Activated CD4-positive, alpha-beta memory T cell treated with anti-CD3 and anti-CD28 coated beads for 36 hours (primary cell): Measurements from ENCODE around the gene PSG3. TPM values are rescaled to one million over a fixed set of nuclear protein-coding genes. Genes with fewer than 3 reads are reported as not detected.
"Not testable (repeated sequence)": the region's sequence is repeated elsewhere in the genome, so short reads cannot be mapped to it uniquely, and the experiment has no call there.

Experiments
- CTCF ChIA-PET: fragments of 350-600 bp; sonication (Branson Sonifier 250); formaldehyde crosslinking; loops from one replicate; lab custom pipeline; 2021; ENCODE audit warnings: antibody characterized with exemption, inconsistent platforms; lab: Charles Lee
- POLR2A ChIA-PET: fragments of 350-600 bp; sonication (Branson Sonifier 250); formaldehyde crosslinking; loops from one replicate; lab custom pipeline; 2021; ENCODE audit warnings: antibody characterized with exemption; lab: Charles Lee
- DNase-seq: peaks from one replicate; pipeline ENCODE4 v3.0.0-alpha.2; 2020
- H3K27ac Mint-ChIP-seq: one replicate; pipeline ENCODE4 v1.8.0; 2021; ENCODE audit warnings: mixed read lengths
- H3K27me3 Mint-ChIP-seq: one replicate; pipeline ENCODE4 v1.8.0; 2021; ENCODE audit warnings: mixed read lengths
- H3K36me3 Mint-ChIP-seq: one replicate; pipeline ENCODE4 v1.8.0; 2021; ENCODE audit warnings: mixed read lengths
- H3K4me1 Mint-ChIP-seq: one replicate; pipeline ENCODE4 v1.8.0; 2021; ENCODE audit warnings: low read depth, mixed read lengths
- H3K4me3 Mint-ChIP-seq: one replicate; pipeline ENCODE4 v1.8.0; 2021; ENCODE audit warnings: mild to moderate bottlenecking, mixed read lengths
- H3K9me3 Mint-ChIP-seq: one replicate; pipeline ENCODE4 v1.8.0; 2021; ENCODE audit warnings: mixed read lengths
- intact Hi-C: fragments of 100-400 bp; cut with micrococcal nuclease; formaldehyde crosslinking; loops from one replicate; pipeline ENCODE4 v1.15.1; 2023
- total RNA-seq, 2 experiments: library from RNA; stranded (reverse); gene quantifications; one replicate each; pipeline ENCODE4 v1.2.3, GENCODE V29; 2021

Gene PSG3
- not detected for total RNA-seq

GRCh38 chr19:42740381-42740780 lies at the start of gene PSG3:
Gene PSG3 (minus strand): TSS chr19:42740481. CDS start chr19:42740384, 97 bp downstream.
- CTCF ChIA-PET, H3K36me3 Mint-ChIP-seq, POLR2A ChIA-PET, intact Hi-C loops, H3K9me3 Mint-ChIP-seq, DNase-seq, H3K4me1 Mint-ChIP-seq, H3K4me3 Mint-ChIP-seq, H3K27ac Mint-ChIP-seq: not testable (repeated sequence)
- H3K27me3 Mint-ChIP-seq, result peaks cover 16% of the 10 kb centered on the region

GRCh38 chr19:42788766-42789165 lies 48.5 kb upstream of the PSG3 start:
- H3K27me3 Mint-ChIP-seq, H3K4me1 Mint-ChIP-seq, H3K27ac Mint-ChIP-seq, DNase-seq, POLR2A ChIA-PET, H3K4me3 Mint-ChIP-seq, H3K36me3 Mint-ChIP-seq, intact Hi-C loops: not testable (repeated sequence)
- peaks cover 21% of the 10 kb centered on the region for H3K9me3 Mint-ChIP-seq
- CTCF ChIA-PET, result interaction anchor here (0.7 kb wide), 1 partner anchor 14 kb away, joined by 3 read pairs; no protein-coding TSS in a partner anchor

- H3K27ac Mint-ChIP-seq, H3K36me3 Mint-ChIP-seq: not testable (repeated sequence)
These were observed 47.5 kb upstream of the PSG3 start for GRCh38 chr19:42787766-42788165.

GRCh38 chr19:42776750-42777612 lies 36.7 kb upstream of the PSG3 start:
- POLR2A ChIA-PET, H3K9me3 Mint-ChIP-seq, H3K4me3 Mint-ChIP-seq, H3K4me1 Mint-ChIP-seq, H3K36me3 Mint-ChIP-seq, H3K27ac Mint-ChIP-seq, CTCF ChIA-PET, intact Hi-C loops: not testable (repeated sequence)
- peak; percentile 66 for DNase-seq
- peaks cover 45% of the 10 kb centered on the region for H3K27me3 Mint-ChIP-seq

More at GRCh38 chr19:42787766-42788165, 47.5 kb upstream of the PSG3 start:
- POLR2A ChIA-PET, intact Hi-C loops, DNase-seq, H3K4me1 Mint-ChIP-seq, H3K4me3 Mint-ChIP-seq, CTCF ChIA-PET, H3K27me3 Mint-ChIP-seq: not testable (repeated sequence)
- H3K9me3 Mint-ChIP-seq, result peaks cover 11% of the 10 kb centered on the region

GRCh38 chr19:42774510-42775158 lies 34.4 kb upstream of the PSG3 start:
- H3K27ac Mint-ChIP-seq, DNase-seq, H3K9me3 Mint-ChIP-seq, POLR2A ChIA-PET, intact Hi-C loops, H3K4me1 Mint-ChIP-seq, CTCF ChIA-PET, H3K36me3 Mint-ChIP-seq, H3K4me3 Mint-ChIP-seq: not testable (repeated sequence)
- H3K27me3 Mint-ChIP-seq, result peaks cover 36% of the 10 kb centered on the region

GRCh38 chr19:42767319-42767718 lies 27.0 kb upstream of the PSG3 start:
- CTCF ChIA-PET, result interaction anchor here (1.1 to 1.7 kb wide), 2 partner anchors 83 to 133 kb away, joined by 3 to 7 read pairs; no protein-coding TSS in a partner anchor
- peaks cover 14% of the 10 kb centered on the region for H3K27me3 Mint-ChIP-seq
- intact Hi-C loops, H3K36me3 Mint-ChIP-seq, H3K4me3 Mint-ChIP-seq, H3K9me3 Mint-ChIP-seq, H3K4me1 Mint-ChIP-seq, POLR2A ChIA-PET, DNase-seq, H3K27ac Mint-ChIP-seq: not testable (repeated sequence)

- peaks cover 13% of the 10 kb centered on the region for H3K27me3 Mint-ChIP-seq
- CTCF ChIA-PET, result interaction anchor here (1.1 to 1.7 kb wide), 2 partner anchors 83 to 132 kb away, joined by 3 to 7 read pairs; no protein-coding TSS in a partner anchor
- H3K27ac Mint-ChIP-seq, H3K4me3 Mint-ChIP-seq, H3K36me3 Mint-ChIP-seq, intact Hi-C loops, H3K9me3 Mint-ChIP-seq, POLR2A ChIA-PET, DNase-seq, H3K4me1 Mint-ChIP-seq: not testable (repeated sequence)
These were observed 26.6 kb upstream of the PSG3 start for GRCh38 chr19:42766871-42767270.

GRCh38 chr19:42764836-42765235 lies 24.6 kb upstream of the PSG3 start:
- H3K4me3 Mint-ChIP-seq, result no peak overlapping the region
- no peak overlapping the region for H3K27ac Mint-ChIP-seq
- H3K4me1 Mint-ChIP-seq, result no peaks in the 10 kb centered on the region
- no peak for DNase-seq
- CTCF ChIA-PET, result no interaction called here
- H3K9me3 Mint-ChIP-seq, result peaks cover 2% of the 10 kb centered on the region
- H3K36me3 Mint-ChIP-seq, result no peaks in the 10 kb centered on the region
- POLR2A ChIA-PET, result no interaction called here
- H3K27me3 Mint-ChIP-seq, result peaks cover 10% of the 10 kb centered on the region
- intact Hi-C loops, result no loop called here

- no peak for DNase-seq
- no peaks in the 10 kb centered on the region for H3K4me1 Mint-ChIP-seq
- H3K36me3 Mint-ChIP-seq, result no peaks in the 10 kb centered on the region
- CTCF ChIA-PET, result interaction anchor here (0.6 to 1.2 kb wide), 2 partner anchors 14 to 166 kb away, joined by 3 to 4 read pairs; no protein-coding TSS in a partner anchor
- no peak overlapping the region for H3K27ac Mint-ChIP-seq
- POLR2A ChIA-PET, result no interaction called here
- intact Hi-C loops, result no loop called here
- H3K9me3 Mint-ChIP-seq, result no peaks in the 10 kb centered on the region
- H3K4me3 Mint-ChIP-seq, result no peak overlapping the region
- H3K27me3 Mint-ChIP-seq, result peaks cover 10% of the 10 kb centered on the region
These were observed 22.5 kb upstream of the PSG3 start for GRCh38 chr19:42762789-42763188.

GRCh38 chr19:42761924-42762295 lies 21.6 kb upstream of the PSG3 start:
- intact Hi-C loops, H3K4me3 Mint-ChIP-seq, CTCF ChIA-PET, H3K27ac Mint-ChIP-seq, H3K27me3 Mint-ChIP-seq, DNase-seq, POLR2A ChIA-PET, H3K4me1 Mint-ChIP-seq, H3K36me3 Mint-ChIP-seq, H3K9me3 Mint-ChIP-seq: not testable (repeated sequence)

GRCh38 chr19:42760954-42761923 lies 21.0 kb upstream of the PSG3 start:
- intact Hi-C loops, H3K9me3 Mint-ChIP-seq, H3K36me3 Mint-ChIP-seq, H3K27me3 Mint-ChIP-seq, POLR2A ChIA-PET, CTCF ChIA-PET, H3K4me1 Mint-ChIP-seq, H3K4me3 Mint-ChIP-seq, H3K27ac Mint-ChIP-seq: not testable (repeated sequence)
- peak; percentile 51 for DNase-seq

- intact Hi-C loops, H3K36me3 Mint-ChIP-seq, H3K4me1 Mint-ChIP-seq, H3K27ac Mint-ChIP-seq, CTCF ChIA-PET, H3K4me3 Mint-ChIP-seq, H3K9me3 Mint-ChIP-seq, POLR2A ChIA-PET: not testable (repeated sequence)
- H3K27me3 Mint-ChIP-seq, result peaks cover 12% of the 10 kb centered on the region
- DNase-seq, result peak; percentile 47
These were observed 18.4 kb upstream of the PSG3 start for GRCh38 chr19:42758667-42759066.
